HCT116 (cell line): Measurements from ENCODE around the gene GORASP1. TPM values are rescaled to one million over a fixed set of nuclear protein-coding genes. Genes with fewer than 3 reads are reported as not detected.

Source experiments
- ATAC-seq: fragments of 200-7000 bp; cut with Tn5 transposase; 2 replicates; pipeline ENCODE4 v1.9.1; 2020; ENCODE audit warnings: mild to moderate bottlenecking, moderate library complexity
- BruUV-seq: library from RNA; stranded (reverse); fragments of 400-500 nt; replicated peaks from 2 replicates; lab custom pipeline; 2021; lab: Mats Ljungman, UMichigan
- CTCF ChIA-PET: fragments of 300-600 bp; sonication (Branson Sonifier 250); formaldehyde crosslinking; loops from one replicate; lab custom pipeline; 2021; ENCODE audit warnings: antibody characterized with exemption; lab: Charles Lee
- POLR2A ChIA-PET: fragments of 300-600, 350-600 bp; sonication (Branson Sonifier 250); formaldehyde crosslinking; loops from one replicate; lab custom pipeline; 2021; ENCODE audit warnings: antibody characterized with exemption; lab: Charles Lee
- RAD21 ChIA-PET, 2 experiments: fragments of 300-600 bp; sonication (Branson Sonifier 250); formaldehyde crosslinking; loops; one replicate each; lab custom pipeline; 2023; ENCODE audit warnings: low total read pairs in 2 of 2; ENCODE audit not compliant: uncharacterized antibody in 2 of 2, unreplicated experiment in 2 of 2, low non-redundant PET in 1 of 2; lab: Charles Lee
- DNase-seq: peaks from one replicate; pipeline ENCODE4 v3.0.0-alpha.2; 2010; ENCODE audit warnings: low read depth, low spot score
- H2AFZ ChIP-seq: fragments of 200-600 bp; shearing (Covaris generic), sonication (generic); 2 replicates; pipeline ENCODE4 v1.6.1; 2017; ENCODE audit warnings: low read depth, mixed run types, mixed read lengths, antibody characterized with exemption, low read length; ENCODE audit not compliant: poor library complexity, severe bottlenecking
- H3K27ac ChIP-seq: 2 replicates; pipeline ENCODE4 v1.5.1; 2012; ENCODE audit warnings: low read depth, low read length
- H3K27me3 ChIP-seq: fragments of 200-600 bp; sonication (generic); 2 replicates; pipeline ENCODE4 v1.6.1; 2016; ENCODE audit warnings: mixed run types, low read length, mixed read lengths; ENCODE audit not compliant: insufficient read depth
- H3K36me3 ChIP-seq, 2 experiments: fragments of 200-500 bp in 1 of 2; fragments of 200-600 bp in 1 of 2; sonication (Bioruptor generic) in 1 of 2; sonication (generic) in 1 of 2; 2 replicates each; pipeline versions ENCODE4 v1.5.1 to v1.6.1; 2014 to 2016; ENCODE audit warnings: low read length in 2 of 2, inconsistent platforms in 1 of 2, mixed read lengths in 1 of 2, mixed run types in 1 of 2; ENCODE audit not compliant: insufficient read depth in 2 of 2, control insufficient read depth in 1 of 2
- H3K4me1 ChIP-seq, 2 experiments: fragments of 200-600 bp in 1 of 2; sonication (generic) in 1 of 2; 2 replicates each; pipeline versions ENCODE4 v1.5.1 to v1.6.1; 2012 to 2017; ENCODE audit warnings: low read length in 2 of 2, inconsistent platforms in 1 of 2, mild to moderate bottlenecking in 1 of 2, mixed read lengths in 1 of 2, mixed run types in 1 of 2, moderate library complexity in 1 of 2; ENCODE audit not compliant: insufficient read depth in 2 of 2, control insufficient read depth in 1 of 2
- H3K4me2 ChIP-seq: fragments of 200-600 bp; sonication (generic); 2 replicates; pipeline ENCODE4 v1.6.1; 2017; ENCODE audit warnings: mixed run types, low read length, mixed read lengths
- H3K4me3 ChIP-seq, 2 experiments: fragments of 200-600 bp in 1 of 2; sonication (generic) in 1 of 2; replicated peaks in 1 of 2; 2 replicates each; pipeline ENCODE4 v1.5.1; 2011 to 2016; ENCODE audit warnings: low read length in 2 of 2, control low read depth in 1 of 2, low read depth in 1 of 2, mild to moderate bottlenecking in 1 of 2, mixed read lengths in 1 of 2, mixed run types in 1 of 2
- H3K79me2 ChIP-seq: fragments of 200-600 bp; sonication (generic); 2 replicates; pipeline ENCODE4 v1.6.1; 2017; ENCODE audit warnings: mild to moderate bottlenecking, mixed run types, low read length, moderate library complexity, mixed read lengths; ENCODE audit not compliant: insufficient read depth
- H3K9ac ChIP-seq: fragments of 200-600 bp; sonication (generic); 2 replicates; pipeline ENCODE4 v1.6.1; 2016; ENCODE audit warnings: low read length, mixed read lengths
- H3K9me2 ChIP-seq: fragments of 200-600 bp; sonication (generic), shearing (Covaris generic); 2 replicates; pipeline ENCODE4 v1.6.1; 2017; ENCODE audit warnings: mixed run types, mild to moderate bottlenecking, moderate library complexity; ENCODE audit not compliant: insufficient read depth
- H3K9me3 ChIP-seq, 2 experiments: fragments of 200-500 bp in 1 of 2; fragments of 200-600 bp in 1 of 2; sonication (Bioruptor generic) in 1 of 2; sonication (generic) in 1 of 2; 2 replicates each; pipeline ENCODE4 v1.6.1; 2014 to 2017; ENCODE audit warnings: low read length in 2 of 2, mixed read lengths in 2 of 2, inconsistent platforms in 1 of 2, low read depth in 1 of 2, mild to moderate bottlenecking in 1 of 2, mixed run types in 1 of 2, moderate library complexity in 1 of 2; ENCODE audit not compliant: control insufficient read depth in 1 of 2, insufficient read depth in 1 of 2
- H4K20me1 ChIP-seq: fragments of 200-600 bp; sonication (generic), shearing (Covaris generic); 2 replicates; pipeline ENCODE4 v1.6.1; 2017; ENCODE audit warnings: mixed run types, mild to moderate bottlenecking, moderate library complexity; ENCODE audit not compliant: insufficient read depth
- CBX3 ChIP-seq: IDR thresholded peaks from 2 replicates; pipeline ENCODE4 v1.6.1; 2012; ENCODE audit warnings: low read depth
- CEBPB ChIP-seq: IDR thresholded peaks from 2 replicates; pipeline ENCODE4 v1.6.1; 2012; ENCODE audit warnings: low read depth
- EGR1 ChIP-seq: IDR thresholded peaks from 2 replicates; pipeline ENCODE4 v1.6.1; 2012; ENCODE audit warnings: low read depth
- EZH2 ChIP-seq: fragments of 200-600 bp; sonication (generic); IDR thresholded peaks from 2 replicates; pipeline ENCODE4 v1.6.1; 2017; ENCODE audit warnings: antibody characterized with exemption, mixed run types
- EZH2phosphoT487 ChIP-seq: fragments of 200-600 bp; IDR thresholded peaks from 2 replicates; pipeline ENCODE4 v1.6.1; 2018; ENCODE audit warnings: antibody characterized with exemption, borderline replicate concordance
- FOSL1 ChIP-seq: IDR thresholded peaks from 2 replicates; pipeline ENCODE4 v1.6.1; 2012; ENCODE audit warnings: low read depth
- JUND ChIP-seq: IDR thresholded peaks from 2 replicates; pipeline ENCODE4 v1.6.1; 2012
- SIN3A ChIP-seq: IDR thresholded peaks from 2 replicates; pipeline ENCODE4 v1.6.1; 2012; ENCODE audit warnings: low read depth
- SRF ChIP-seq: IDR thresholded peaks from 2 replicates; pipeline ENCODE4 v1.6.1; 2012; ENCODE audit warnings: low read depth
- TCF7L2 ChIP-seq: IDR thresholded peaks from 2 replicates; pipeline ENCODE4 v1.7.0; 2011; ENCODE audit warnings: borderline replicate concordance, inconsistent platforms; ENCODE audit not compliant: insufficient read depth, insufficient read length; ENCODE audit errors: extremely low read depth
- YY1 ChIP-seq: IDR thresholded peaks from 2 replicates; pipeline ENCODE4 v1.6.1; 2011; ENCODE audit warnings: low read length, low read depth, moderate library complexity, mild to moderate bottlenecking; ENCODE audit not compliant: insufficient replicate concordance; ENCODE audit errors: extremely low read depth
- ZNF274 ChIP-seq: fragments of 200-500 bp; sonication (Bioruptor generic); IDR thresholded peaks from 2 replicates; pipeline ENCODE4 v1.6.1; 2014; ENCODE audit warnings: mild to moderate bottlenecking, low read depth, low read length, inconsistent platforms
- intact Hi-C: fragments of 100-400 bp; cut with micrococcal nuclease; formaldehyde crosslinking; loops from 2 replicates; pipeline ENCODE4 v1.10.0; 2022
- total RNA-seq: library from RNA; stranded (reverse); gene quantifications from one replicate; pipeline ENCODE4 v1.2.1, GENCODE V29; 2021; ENCODE audit not compliant: unreplicated experiment
- TF ChIP-seq, protein P1 (sequence below): IDR thresholded peaks from 2 replicates; pipeline ENCODE4 v1.6.1; 2012; ENCODE audit warnings: low read depth
- TF ChIP-seq, protein P2 (sequence below): IDR thresholded peaks from 2 replicates; pipeline ENCODE4 v1.6.1; 2012

Gene GORASP1
- total RNA-seq, 1 experiment from 2014 or later: 38.8 TPM

DNA sequence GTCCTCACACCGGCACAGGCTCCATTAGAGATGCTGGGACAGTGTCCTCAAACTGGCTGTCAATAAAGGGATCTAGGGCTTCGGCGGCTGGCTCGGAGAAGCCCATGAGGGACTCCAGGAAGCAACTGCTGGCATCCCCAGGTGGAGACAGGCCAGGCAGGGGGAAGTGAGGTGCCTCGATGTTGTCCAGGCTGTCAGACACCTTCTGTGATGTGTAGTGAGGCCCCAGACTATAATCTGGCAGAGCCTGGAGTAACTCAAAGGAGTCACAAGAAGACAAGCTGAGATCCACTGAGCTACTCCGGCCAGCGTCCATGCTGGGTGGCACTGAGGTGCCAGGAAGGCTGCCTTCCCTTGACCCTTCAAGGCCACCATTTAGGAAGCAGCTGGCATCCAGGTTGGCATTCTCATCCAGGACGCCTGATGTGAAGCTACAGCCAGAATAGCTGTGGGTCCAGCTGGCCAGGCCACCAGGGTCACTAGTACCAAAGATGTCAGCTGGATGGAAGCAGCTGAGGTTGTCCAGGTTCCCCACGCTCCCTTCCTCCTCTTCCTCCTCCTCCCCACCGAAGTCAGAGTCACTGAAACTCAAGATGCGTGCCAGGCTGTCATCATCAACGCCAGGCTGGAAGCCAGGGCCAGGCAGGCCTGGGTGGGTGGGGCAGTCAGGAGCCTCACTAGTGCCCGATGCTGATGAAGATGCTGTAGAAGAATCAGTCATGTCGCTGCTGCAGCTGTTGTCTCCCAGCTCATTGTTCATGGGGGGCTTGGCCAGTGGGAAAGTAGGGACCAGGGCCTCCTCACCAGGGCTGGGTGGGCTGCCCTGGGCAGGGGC lies 35.8 kb upstream of the GORASP1 start:
- Histone ChIP-seq H3K9me2 (no peaks in the 10 kb centered on the region), H3K9ac (no peak overlapping the region), H3K4me3 (no peak overlapping the region), H2AFZ (no peak overlapping the region), H3K4me1 (peaks cover 53 to 57% of the 10 kb centered on the region in 2 experiments), H4K20me1 (peaks cover 8% of the 10 kb centered on the region; the same call in 1 of the 2 replicates), H3K9me3 (no peaks in the 10 kb centered on the region), H3K79me2 (peaks cover 34% of the 10 kb centered on the region), H3K36me3 (peaks cover 24 to 40% of the 10 kb centered on the region in 2 experiments), H3K27ac (no peak overlapping the region), H3K4me2 (peak overlapping the region; percentile 77; the same call in 1 of the 2 replicates), H3K27me3 (no peaks in the 10 kb centered on the region)
- DNase-seq: no peak
- ChIA-PET CTCF (interaction anchor here (1.0 kb wide), 1 partner anchor 145 kb away, joined by 3 read pairs; no protein-coding TSS in a partner anchor), POLR2A (no interaction called here), RAD21 (no interaction called here)
- TF ChIP-seq JUND (no peak), EGR1 (no peak), SRF (no peak), CBX3 (no peak), YY1 (no peak), SIN3A (no peak), FOSL1 (no peak), TCF7L2 (no peak), EZH2phosphoT487 (no peak), CEBPB (no peak), EZH2 (no peak), ZNF274 (no peak)
- TF ChIP-seq, protein P1, sequence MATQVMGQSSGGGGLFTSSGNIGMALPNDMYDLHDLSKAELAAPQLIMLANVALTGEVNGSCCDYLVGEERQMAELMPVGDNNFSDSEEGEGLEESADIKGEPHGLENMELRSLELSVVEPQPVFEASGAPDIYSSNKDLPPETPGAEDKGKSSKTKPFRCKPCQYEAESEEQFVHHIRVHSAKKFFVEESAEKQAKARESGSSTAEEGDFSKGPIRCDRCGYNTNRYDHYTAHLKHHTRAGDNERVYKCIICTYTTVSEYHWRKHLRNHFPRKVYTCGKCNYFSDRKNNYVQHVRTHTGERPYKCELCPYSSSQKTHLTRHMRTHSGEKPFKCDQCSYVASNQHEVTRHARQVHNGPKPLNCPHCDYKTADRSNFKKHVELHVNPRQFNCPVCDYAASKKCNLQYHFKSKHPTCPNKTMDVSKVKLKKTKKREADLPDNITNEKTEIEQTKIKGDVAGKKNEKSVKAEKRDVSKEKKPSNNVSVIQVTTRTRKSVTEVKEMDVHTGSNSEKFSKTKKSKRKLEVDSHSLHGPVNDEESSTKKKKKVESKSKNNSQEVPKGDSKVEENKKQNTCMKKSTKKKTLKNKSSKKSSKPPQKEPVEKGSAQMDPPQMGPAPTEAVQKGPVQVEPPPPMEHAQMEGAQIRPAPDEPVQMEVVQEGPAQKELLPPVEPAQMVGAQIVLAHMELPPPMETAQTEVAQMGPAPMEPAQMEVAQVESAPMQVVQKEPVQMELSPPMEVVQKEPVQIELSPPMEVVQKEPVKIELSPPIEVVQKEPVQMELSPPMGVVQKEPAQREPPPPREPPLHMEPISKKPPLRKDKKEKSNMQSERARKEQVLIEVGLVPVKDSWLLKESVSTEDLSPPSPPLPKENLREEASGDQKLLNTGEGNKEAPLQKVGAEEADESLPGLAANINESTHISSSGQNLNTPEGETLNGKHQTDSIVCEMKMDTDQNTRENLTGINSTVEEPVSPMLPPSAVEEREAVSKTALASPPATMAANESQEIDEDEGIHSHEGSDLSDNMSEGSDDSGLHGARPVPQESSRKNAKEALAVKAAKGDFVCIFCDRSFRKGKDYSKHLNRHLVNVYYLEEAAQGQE: no peak
- TF ChIP-seq, protein P2, sequence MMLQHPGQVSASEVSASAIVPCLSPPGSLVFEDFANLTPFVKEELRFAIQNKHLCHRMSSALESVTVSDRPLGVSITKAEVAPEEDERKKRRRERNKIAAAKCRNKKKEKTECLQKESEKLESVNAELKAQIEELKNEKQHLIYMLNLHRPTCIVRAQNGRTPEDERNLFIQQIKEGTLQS: no peak
- no peak for ATAC-seq
- BruUV-seq: no TSS peak
- intact Hi-C loops: no loop called here
